WTC11 (cell line): ENCODE data around the gene SLIT3. TPM values are rescaled to one million over a fixed set of nuclear protein-coding genes. Genes with fewer than 3 reads are reported as not detected.

Source experiments
- ATAC-seq: fragments of 200-7000 bp; cut with Tn5 transposase; 2 replicates; pipeline ENCODE4 v1.10.0; 2021; ENCODE audit warnings: mild to moderate bottlenecking, moderate library complexity
- CTCF ChIA-PET: fragments of 300-600 bp; sonication (Branson Sonifier 250); formaldehyde crosslinking; loops from one replicate; lab custom pipeline; 2021; ENCODE audit warnings: antibody characterized with exemption; lab: Charles Lee
- POLR2A ChIA-PET: fragments of 350-600 bp; sonication (Branson Sonifier 250); formaldehyde crosslinking; loops from one replicate; lab custom pipeline; 2021; ENCODE audit warnings: antibody characterized with exemption; lab: Charles Lee
- DNase-seq: peaks from one replicate; pipeline ENCODE4 v3.0.0; 2021; ENCODE audit warnings: low spot score
- H3K27ac Mint-ChIP-seq: 2 replicates; pipeline ENCODE4 v1.8.0; 2021; ENCODE audit warnings: mixed read lengths
- H3K27me3 Mint-ChIP-seq: 2 replicates; pipeline ENCODE4 v1.8.0; 2021; ENCODE audit warnings: low read depth, mild to moderate bottlenecking, moderate library complexity, mixed read lengths
- H3K36me3 Mint-ChIP-seq: 2 replicates; pipeline ENCODE4 v1.8.0; 2021; ENCODE audit warnings: mixed read lengths
- H3K4me1 Mint-ChIP-seq: 2 replicates; pipeline ENCODE4 v1.8.0; 2022; ENCODE audit warnings: mixed read lengths
- H3K4me3 Mint-ChIP-seq: 2 replicates; pipeline ENCODE4 v1.8.0; 2021; ENCODE audit warnings: mild to moderate bottlenecking, moderate library complexity, mixed read lengths
- H3K9me3 Mint-ChIP-seq: 2 replicates; pipeline ENCODE4 v1.8.0; 2021; ENCODE audit warnings: mixed read lengths
- CREM ChIP-seq: sonication (generic); formaldehyde crosslinking; IDR thresholded peaks from 2 replicates; pipeline ENCODE4 v1.8.1; 2022; ENCODE audit warnings: mild to moderate bottlenecking, missing genetic modification reagents, moderate library complexity
- ETV6 ChIP-seq: sonication (generic); formaldehyde crosslinking; IDR thresholded peaks from 2 replicates; pipeline ENCODE4 v1.8.1; 2022; ENCODE audit warnings: mild to moderate bottlenecking, missing genetic modification reagents
- FOXK1 ChIP-seq: sonication (generic); formaldehyde crosslinking; IDR thresholded peaks from 2 replicates; pipeline ENCODE4 v1.8.0; 2022; ENCODE audit warnings: mild to moderate bottlenecking, moderate library complexity, missing genetic modification reagents
- GABPB1 ChIP-seq: sonication (generic); formaldehyde crosslinking; IDR thresholded peaks from 2 replicates; pipeline ENCODE4 v1.8.1; 2023; ENCODE audit warnings: mild to moderate bottlenecking, missing genetic modification reagents
- JAZF1 ChIP-seq: fragments of 250-450 bp; sonication (Bioruptor Pico); IDR thresholded peaks from 2 replicates; pipeline ENCODE4 v1.9.0; 2021; ENCODE audit warnings: moderate library complexity, mild to moderate bottlenecking, inconsistent platforms
- NR1H2 ChIP-seq: sonication (generic); formaldehyde crosslinking; IDR thresholded peaks from 2 replicates; pipeline ENCODE4 v1.9.0; 2021; ENCODE audit warnings: mild to moderate bottlenecking, moderate library complexity, missing genetic modification reagents
- NR2C2 ChIP-seq: sonication (generic); formaldehyde crosslinking; IDR thresholded peaks from 2 replicates; pipeline ENCODE4 v1.8.0; 2022; ENCODE audit warnings: mild to moderate bottlenecking, missing genetic modification reagents
- PRRX2 ChIP-seq: fragments of 250-450 bp; sonication (Bioruptor Pico); IDR thresholded peaks from 2 replicates; pipeline ENCODE4 v1.8.0; 2021; ENCODE audit warnings: mild to moderate bottlenecking
- RORB ChIP-seq: fragments of 250-450 bp; sonication (Bioruptor Pico); IDR thresholded peaks from 2 replicates; pipeline ENCODE4 v1.9.0; 2021; ENCODE audit warnings: mild to moderate bottlenecking
- SOX15 ChIP-seq: fragments of 250-450 bp; sonication (Bioruptor Pico); IDR thresholded peaks from 2 replicates; pipeline ENCODE4 v1.9.0; 2021; ENCODE audit warnings: mild to moderate bottlenecking
- SP1 ChIP-seq: sonication (generic); formaldehyde crosslinking; conservative IDR thresholded peaks from 2 replicates; pipeline ENCODE4 v1.8.1; 2022; ENCODE audit warnings: missing genetic modification reagents
- TEAD1 ChIP-seq: sonication (generic); formaldehyde crosslinking; IDR thresholded peaks from 2 replicates; pipeline ENCODE4 v1.8.0; 2022; ENCODE audit warnings: mild to moderate bottlenecking, missing genetic modification reagents
- ZNF232 ChIP-seq: sonication (generic); formaldehyde crosslinking; IDR thresholded peaks from 2 replicates; pipeline ENCODE4 v1.8.0; 2022; ENCODE audit warnings: mild to moderate bottlenecking, missing genetic modification reagents
- ZNF416 ChIP-seq: fragments of 250-450 bp; sonication (Bioruptor Pico); IDR thresholded peaks from 2 replicates; pipeline ENCODE4 v1.9.0; 2021; ENCODE audit warnings: mild to moderate bottlenecking, inconsistent platforms
- ZNF425 ChIP-seq: fragments of 250-450 bp; sonication (Bioruptor Pico); conservative IDR thresholded peaks from 2 replicates; pipeline ENCODE4 v1.9.0; 2021; ENCODE audit warnings: mild to moderate bottlenecking
- total RNA-seq: library from RNA; stranded (reverse); gene quantifications from 3 replicates; pipeline ENCODE4 v1.2.3, GENCODE V29; 2021
- TF ChIP-seq, protein P1 (sequence below): sonication (generic); formaldehyde crosslinking; IDR thresholded peaks from 2 replicates; pipeline ENCODE4 v1.8.1; 2022; ENCODE audit warnings: missing genetic modification reagents, borderline replicate concordance
- TF ChIP-seq, protein P2 (sequence below): fragments of 250-450 bp; sonication (Bioruptor Pico); IDR thresholded peaks from 2 replicates; pipeline ENCODE4 v2.1.2; 2022; ENCODE audit warnings: mild to moderate bottlenecking, moderate library complexity
- TF ChIP-seq, protein P3 (sequence below): sonication (generic); formaldehyde crosslinking; IDR thresholded peaks from 2 replicates; pipeline ENCODE4 v1.8.0; 2022; ENCODE audit warnings: missing genetic modification reagents
- TF ChIP-seq, protein P4 (sequence below): sonication (generic); formaldehyde crosslinking; IDR thresholded peaks from 2 replicates; pipeline ENCODE4 v1.8.1; 2023; ENCODE audit warnings: mild to moderate bottlenecking, missing genetic modification reagents

SLIT3 gene
- total RNA-seq, 1 experiment from 2014 or later, result 1.9 TPM

GRCh38 chr5:168720575-168720974 is 580.4 kb downstream of the SLIT3 start:
- Mint-ChIP-seq H3K27ac (no peak overlapping the region), H3K4me1 (peaks cover 15% of the 10 kb centered on the region), H3K27me3 (no peaks in the 10 kb centered on the region), H3K9me3 (peaks cover 2% of the 10 kb centered on the region), H3K4me3 (no peak overlapping the region), H3K36me3 (no peaks in the 10 kb centered on the region)
- ATAC-seq (no peak), DNase-seq (no peak)
- ChIA-PET POLR2A (no interaction called here), CTCF (interaction anchor here (1.0 kb wide), 1 partner anchor 14 kb away, joined by 4 read pairs; no protein-coding TSS in a partner anchor)
- TF ChIP-seq RORB (CRISPR knock-in tag) (no peak), SP1 (CRISPR knock-in tag) (no peak), FOXK1 (CRISPR knock-in tag) (no peak), TEAD1 (CRISPR knock-in tag) (no peak), NR1H2 (CRISPR knock-in tag) (no peak), GABPB1 (CRISPR knock-in tag) (no peak), NR2C2 (CRISPR knock-in tag) (no peak), ZNF232 (CRISPR knock-in tag) (no peak), SOX15 (CRISPR knock-in tag) (no peak), ZNF416 (CRISPR knock-in tag) (no peak), PRRX2 (CRISPR knock-in tag) (no peak), ZNF425 (CRISPR knock-in tag) (no peak), JAZF1 (CRISPR knock-in tag) (no peak), ETV6 (CRISPR knock-in tag) (no peak), CREM (CRISPR knock-in tag) (no peak)
- TF ChIP-seq, protein P1, sequence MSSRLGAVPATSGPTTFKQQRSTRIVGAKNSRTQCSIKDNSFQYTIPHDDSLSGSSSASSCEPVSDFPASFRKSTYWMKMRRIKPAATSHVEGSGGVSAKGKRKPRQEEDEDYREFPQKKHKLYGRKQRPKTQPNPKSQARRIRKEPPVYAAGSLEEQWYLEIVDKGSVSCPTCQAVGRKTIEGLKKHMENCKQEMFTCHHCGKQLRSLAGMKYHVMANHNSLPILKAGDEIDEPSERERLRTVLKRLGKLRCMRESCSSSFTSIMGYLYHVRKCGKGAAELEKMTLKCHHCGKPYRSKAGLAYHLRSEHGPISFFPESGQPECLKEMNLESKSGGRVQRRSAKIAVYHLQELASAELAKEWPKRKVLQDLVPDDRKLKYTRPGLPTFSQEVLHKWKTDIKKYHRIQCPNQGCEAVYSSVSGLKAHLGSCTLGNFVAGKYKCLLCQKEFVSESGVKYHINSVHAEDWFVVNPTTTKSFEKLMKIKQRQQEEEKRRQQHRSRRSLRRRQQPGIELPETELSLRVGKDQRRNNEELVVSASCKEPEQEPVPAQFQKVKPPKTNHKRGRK (CRISPR knock-in tag), result no peak
- TF ChIP-seq, protein P2, sequence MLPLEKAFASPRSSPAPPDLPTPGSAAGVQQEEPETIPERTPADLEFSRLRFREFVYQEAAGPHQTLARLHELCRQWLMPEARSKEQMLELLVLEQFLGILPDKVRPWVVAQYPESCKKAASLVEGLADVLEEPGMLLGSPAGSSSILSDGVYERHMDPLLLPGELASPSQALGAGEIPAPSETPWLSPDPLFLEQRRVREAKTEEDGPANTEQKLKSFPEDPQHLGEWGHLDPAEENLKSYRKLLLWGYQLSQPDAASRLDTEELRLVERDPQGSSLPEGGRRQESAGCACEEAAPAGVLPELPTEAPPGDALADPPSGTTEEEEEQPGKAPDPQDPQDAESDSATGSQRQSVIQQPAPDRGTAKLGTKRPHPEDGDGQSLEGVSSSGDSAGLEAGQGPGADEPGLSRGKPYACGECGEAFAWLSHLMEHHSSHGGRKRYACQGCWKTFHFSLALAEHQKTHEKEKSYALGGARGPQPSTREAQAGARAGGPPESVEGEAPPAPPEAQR (CRISPR knock-in tag), result no peak
- TF ChIP-seq, protein P3, sequence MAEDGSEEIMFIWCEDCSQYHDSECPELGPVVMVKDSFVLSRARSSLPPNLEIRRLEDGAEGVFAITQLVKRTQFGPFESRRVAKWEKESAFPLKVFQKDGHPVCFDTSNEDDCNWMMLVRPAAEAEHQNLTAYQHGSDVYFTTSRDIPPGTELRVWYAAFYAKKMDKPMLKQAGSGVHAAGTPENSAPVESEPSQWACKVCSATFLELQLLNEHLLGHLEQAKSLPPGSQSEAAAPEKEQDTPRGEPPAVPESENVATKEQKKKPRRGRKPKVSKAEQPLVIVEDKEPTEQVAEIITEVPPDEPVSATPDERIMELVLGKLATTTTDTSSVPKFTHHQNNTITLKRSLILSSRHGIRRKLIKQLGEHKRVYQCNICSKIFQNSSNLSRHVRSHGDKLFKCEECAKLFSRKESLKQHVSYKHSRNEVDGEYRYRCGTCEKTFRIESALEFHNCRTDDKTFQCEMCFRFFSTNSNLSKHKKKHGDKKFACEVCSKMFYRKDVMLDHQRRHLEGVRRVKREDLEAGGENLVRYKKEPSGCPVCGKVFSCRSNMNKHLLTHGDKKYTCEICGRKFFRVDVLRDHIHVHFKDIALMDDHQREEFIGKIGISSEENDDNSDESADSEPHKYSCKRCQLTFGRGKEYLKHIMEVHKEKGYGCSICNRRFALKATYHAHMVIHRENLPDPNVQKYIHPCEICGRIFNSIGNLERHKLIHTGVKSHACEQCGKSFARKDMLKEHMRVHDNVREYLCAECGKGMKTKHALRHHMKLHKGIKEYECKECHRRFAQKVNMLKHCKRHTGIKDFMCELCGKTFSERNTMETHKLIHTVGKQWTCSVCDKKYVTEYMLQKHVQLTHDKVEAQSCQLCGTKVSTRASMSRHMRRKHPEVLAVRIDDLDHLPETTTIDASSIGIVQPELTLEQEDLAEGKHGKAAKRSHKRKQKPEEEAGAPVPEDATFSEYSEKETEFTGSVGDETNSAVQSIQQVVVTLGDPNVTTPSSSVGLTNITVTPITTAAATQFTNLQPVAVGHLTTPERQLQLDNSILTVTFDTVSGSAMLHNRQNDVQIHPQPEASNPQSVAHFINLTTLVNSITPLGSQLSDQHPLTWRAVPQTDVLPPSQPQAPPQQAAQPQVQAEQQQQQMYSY, result no peak
- TF ChIP-seq, protein P4, sequence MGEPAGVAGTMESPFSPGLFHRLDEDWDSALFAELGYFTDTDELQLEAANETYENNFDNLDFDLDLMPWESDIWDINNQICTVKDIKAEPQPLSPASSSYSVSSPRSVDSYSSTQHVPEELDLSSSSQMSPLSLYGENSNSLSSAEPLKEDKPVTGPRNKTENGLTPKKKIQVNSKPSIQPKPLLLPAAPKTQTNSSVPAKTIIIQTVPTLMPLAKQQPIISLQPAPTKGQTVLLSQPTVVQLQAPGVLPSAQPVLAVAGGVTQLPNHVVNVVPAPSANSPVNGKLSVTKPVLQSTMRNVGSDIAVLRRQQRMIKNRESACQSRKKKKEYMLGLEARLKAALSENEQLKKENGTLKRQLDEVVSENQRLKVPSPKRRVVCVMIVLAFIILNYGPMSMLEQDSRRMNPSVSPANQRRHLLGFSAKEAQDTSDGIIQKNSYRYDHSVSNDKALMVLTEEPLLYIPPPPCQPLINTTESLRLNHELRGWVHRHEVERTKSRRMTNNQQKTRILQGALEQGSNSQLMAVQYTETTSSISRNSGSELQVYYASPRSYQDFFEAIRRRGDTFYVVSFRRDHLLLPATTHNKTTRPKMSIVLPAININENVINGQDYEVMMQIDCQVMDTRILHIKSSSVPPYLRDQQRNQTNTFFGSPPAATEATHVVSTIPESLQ (CRISPR knock-in tag), result no peak
- TF ChIP-seq, all 79 proteins: peak for 0
